GM12872 (cell line): Measurements from ENCODE around the gene MYADML2.

Source experiments
- TF ChIP-seq, protein P1 (sequence below): IDR thresholded peaks from 3 replicates; pipeline ENCODE4 v1.5.1; 2011; ENCODE audit warnings: low read depth, mild to moderate bottlenecking, low read length, moderate library complexity; ENCODE audit not compliant: insufficient read depth

MYADML2 gene, protein sequence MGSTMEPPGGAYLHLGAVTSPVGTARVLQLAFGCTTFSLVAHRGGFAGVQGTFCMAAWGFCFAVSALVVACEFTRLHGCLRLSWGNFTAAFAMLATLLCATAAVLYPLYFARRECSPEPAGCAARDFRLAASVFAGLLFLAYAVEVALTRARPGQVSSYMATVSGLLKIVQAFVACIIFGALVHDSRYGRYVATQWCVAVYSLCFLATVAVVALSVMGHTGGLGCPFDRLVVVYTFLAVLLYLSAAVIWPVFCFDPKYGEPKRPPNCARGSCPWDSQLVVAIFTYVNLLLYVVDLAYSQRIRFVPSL

GRCh38 chr17:81947189-81947588 is at the start of gene MYADML2:
Gene MYADML2, minus strand, starts transcription at chr17:81947233. Its CDS starts 5,492 bp downstream, at chr17:81941741.
- TF ChIP-seq, protein P1, sequence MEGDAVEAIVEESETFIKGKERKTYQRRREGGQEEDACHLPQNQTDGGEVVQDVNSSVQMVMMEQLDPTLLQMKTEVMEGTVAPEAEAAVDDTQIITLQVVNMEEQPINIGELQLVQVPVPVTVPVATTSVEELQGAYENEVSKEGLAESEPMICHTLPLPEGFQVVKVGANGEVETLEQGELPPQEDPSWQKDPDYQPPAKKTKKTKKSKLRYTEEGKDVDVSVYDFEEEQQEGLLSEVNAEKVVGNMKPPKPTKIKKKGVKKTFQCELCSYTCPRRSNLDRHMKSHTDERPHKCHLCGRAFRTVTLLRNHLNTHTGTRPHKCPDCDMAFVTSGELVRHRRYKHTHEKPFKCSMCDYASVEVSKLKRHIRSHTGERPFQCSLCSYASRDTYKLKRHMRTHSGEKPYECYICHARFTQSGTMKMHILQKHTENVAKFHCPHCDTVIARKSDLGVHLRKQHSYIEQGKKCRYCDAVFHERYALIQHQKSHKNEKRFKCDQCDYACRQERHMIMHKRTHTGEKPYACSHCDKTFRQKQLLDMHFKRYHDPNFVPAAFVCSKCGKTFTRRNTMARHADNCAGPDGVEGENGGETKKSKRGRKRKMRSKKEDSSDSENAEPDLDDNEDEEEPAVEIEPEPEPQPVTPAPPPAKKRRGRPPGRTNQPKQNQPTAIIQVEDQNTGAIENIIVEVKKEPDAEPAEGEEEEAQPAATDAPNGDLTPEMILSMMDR = no peak

DNA sequence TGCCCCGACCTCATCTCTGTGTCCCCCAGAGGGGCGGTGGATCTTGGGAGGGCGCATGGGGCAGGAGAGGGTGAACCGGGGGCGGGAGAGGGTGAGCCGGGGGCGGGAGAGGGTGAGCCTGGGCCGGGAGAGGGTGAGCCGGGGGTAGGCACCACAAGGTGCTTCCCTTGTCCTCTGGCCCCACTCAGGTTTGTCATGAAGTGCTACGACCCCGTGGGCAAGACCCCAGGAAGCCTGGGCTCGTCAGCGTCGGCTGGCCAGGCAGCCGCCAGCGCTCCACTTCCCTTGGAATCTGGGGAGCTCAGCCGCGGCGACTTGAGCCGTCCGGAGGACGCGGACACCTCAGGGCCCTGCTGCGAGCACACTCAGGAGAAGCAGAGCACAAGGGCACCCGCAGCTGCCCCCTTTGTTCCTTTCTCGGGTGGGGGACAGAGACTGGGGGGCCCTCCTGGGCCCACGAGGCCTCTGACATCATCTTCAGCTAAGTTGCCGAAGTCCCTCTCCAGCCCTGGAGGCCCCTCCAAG is 49.3 kb upstream of the MYADML2 start:
- TF ChIP-seq, protein P1 = no peak

DNA sequence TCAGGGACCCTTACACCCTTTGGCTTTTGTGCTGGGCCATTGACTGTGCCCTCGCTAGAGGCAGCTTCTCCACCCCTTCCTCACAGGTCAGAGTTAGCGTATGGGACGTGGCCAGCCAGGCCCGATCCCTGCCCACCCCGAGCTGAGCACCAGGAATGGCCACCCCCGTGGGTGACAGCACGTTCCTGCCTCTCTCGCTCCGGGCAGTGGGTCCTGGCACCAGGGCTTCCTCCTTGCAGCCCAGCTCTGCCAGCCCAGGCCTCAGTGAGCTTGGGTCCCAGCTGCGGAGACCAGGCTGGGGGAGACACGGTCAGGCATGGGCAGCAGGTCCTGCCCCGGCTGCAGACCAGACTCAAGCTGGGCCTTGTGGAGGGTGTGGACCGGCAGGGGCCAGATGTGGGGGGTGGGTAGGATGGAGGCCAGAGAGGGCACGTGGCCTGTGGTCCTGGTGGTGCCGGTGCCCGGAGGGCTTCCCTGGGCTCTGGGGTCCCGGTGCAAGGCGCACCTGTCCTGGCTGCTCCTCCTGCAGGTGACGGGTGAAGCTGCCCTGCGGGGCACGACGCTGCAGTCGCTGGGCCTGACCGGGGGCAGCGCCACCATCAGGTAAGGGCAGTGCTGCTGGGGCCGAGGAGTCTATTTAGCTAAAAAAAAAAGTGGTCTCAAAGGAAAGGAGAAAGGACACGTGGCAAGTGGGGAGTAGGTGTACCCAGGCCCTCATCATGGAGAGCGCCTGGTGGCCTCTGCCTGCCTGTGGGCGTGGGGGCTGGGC is 48.6 kb upstream of the MYADML2 start:
- TF ChIP-seq, protein P1 = no peak

DNA sequence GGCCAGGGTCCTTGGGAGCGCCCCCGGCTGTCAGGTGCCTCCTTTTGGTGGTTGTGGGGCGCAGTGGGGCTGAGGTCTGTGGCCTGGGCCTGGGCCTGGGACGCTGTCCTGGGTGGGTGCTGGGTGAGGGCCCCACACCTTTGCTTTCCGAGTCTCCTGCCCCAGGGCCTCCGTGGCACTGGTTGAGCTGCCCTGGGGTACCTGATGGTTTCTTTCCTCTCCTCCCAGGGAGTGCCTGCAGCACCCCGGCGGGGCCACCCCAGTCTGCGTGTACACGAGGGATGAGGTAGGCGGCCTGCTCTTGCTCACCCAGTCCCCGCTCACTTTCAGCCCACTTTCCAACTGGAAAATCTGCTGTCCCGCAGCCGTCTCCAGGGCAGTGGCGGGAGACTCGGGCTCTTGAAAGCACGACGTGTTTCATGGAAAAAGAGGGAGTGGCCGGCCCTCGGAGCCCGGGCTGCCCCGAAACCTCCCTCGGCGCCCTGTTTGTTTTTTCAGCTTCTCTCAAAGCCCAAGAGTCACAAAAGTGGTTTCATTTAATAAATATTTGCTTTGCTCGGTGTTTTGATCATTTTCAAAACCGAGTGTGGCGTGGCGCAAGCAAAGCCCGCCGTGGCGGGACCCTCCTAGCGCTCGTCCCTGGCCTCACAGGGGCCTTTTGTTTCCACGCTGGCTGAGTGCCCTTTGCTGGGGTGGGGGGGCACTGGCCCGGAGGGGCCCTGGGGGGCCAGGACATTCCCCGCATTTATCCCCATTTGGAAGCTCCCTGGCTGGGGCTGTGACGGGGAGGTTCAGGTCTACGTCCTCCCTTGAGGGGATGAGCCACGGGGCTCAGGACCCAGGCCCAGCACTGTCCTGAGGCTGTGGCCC is 47.8 kb upstream of the MYADML2 start:
- TF ChIP-seq, protein P1 = no peak

DNA sequence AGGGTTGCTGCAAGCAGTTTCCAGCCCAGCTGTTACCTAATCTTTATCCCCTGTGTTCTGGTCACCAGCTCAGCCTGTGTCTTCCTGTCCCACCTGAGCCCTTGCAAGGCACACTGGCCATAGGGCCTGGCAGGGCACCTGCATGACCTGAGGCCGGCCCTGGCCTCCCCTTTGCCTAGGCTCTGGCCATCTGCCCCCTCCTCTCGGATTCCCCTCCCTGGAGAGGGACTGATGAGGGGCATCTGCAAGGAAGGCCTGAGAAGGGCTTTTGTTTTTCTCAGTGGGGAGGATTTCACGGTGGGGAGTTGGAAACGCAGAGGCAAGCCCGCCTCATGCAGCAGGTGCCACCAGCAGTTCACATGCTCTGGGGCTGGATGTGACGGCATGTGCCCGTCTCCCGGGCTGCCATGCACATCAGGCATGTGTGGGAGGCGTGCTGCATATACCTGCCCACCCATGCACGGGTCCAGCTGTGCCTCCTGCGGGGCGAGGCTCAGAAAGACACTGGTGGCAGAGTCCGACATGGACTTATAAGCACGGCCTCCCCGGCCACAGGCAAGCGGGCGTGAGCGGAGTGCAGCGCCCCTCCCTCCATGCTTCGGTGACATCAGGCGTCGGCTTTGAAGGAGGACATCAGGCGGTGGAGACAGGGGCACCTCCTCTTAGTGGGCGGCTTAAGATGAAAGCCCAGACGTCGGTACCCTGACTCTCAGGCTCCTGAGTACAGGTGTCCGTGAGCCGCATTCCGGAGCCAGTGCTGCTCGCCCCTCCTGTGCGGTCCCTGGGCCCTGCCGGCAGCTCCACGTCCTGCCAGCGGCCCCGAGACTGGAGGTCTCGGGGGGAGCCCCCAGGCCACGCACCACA is 46.9 kb upstream of the MYADML2 start:
- TF ChIP-seq, protein P1 = no peak

GRCh38 chr17:81992306-81993102 is 45.5 kb upstream of the MYADML2 start:
- TF ChIP-seq, protein P1 = no peak
